PC-9 (cell line): ENCODE results near the gene ZSCAN21. TPM values are rescaled to one million over a fixed set of nuclear protein-coding genes. Genes with fewer than 3 reads are reported as not detected.

Experiments
- BruUV-seq: library from RNA; stranded (reverse); fragments of 400-500 nt; replicated peaks from 2 replicates; lab custom pipeline; 2021; lab: Mats Ljungman, UMichigan
- CTCF ChIA-PET: fragments of 300-600 bp; sonication (Branson Sonifier 250); formaldehyde crosslinking; loops from one replicate; lab custom pipeline; 2022; ENCODE audit warnings: antibody characterized with exemption; lab: Charles Lee
- POLR2A ChIA-PET: fragments of 300-600 bp; sonication (Branson Sonifier 250); formaldehyde crosslinking; loops from one replicate; lab custom pipeline; 2022; ENCODE audit warnings: antibody characterized with exemption; ENCODE audit not compliant: unreplicated experiment; lab: Charles Lee
- DNase-seq, 2 experiments: peaks; one replicate each; pipeline versions ENCODE4 v3.0.0 to v3.0.0-alpha.2; 2015 to 2022; ENCODE audit warnings: mixed read lengths in 1 of 2
- H2AFZ ChIP-seq: fragments of 200-600 bp; sonication (generic); 2 replicates; pipeline ENCODE4 v1.8.1; 2017; ENCODE audit warnings: antibody characterized with exemption
- H3F3A ChIP-seq: fragments of 200-600 bp; sonication (generic); 2 replicates; pipeline ENCODE4 v1.8.1; 2017; ENCODE audit warnings: antibody characterized with exemption, mild to moderate bottlenecking, low read depth; ENCODE audit not compliant: insufficient read depth
- H3K27ac ChIP-seq: fragments of 200-600 bp; sonication (generic); 2 replicates; pipeline ENCODE4 v1.6.1; 2016; ENCODE audit warnings: mixed run types
- H3K27me3 ChIP-seq: fragments of 200-600 bp; sonication (generic); 2 replicates; pipeline ENCODE4 v1.6.1; 2016; ENCODE audit warnings: low read depth, mixed run types; ENCODE audit not compliant: insufficient read depth
- H3K36me3 ChIP-seq: fragments of 200-600 bp; sonication (generic); 2 replicates; pipeline ENCODE4 v1.6.1; 2016; ENCODE audit warnings: low read depth, mixed run types
- H3K4me1 ChIP-seq: fragments of 200-600 bp; sonication (generic); replicated peaks from 2 replicates; pipeline ENCODE4 v1.6.1; 2016; ENCODE audit warnings: mixed run types; ENCODE audit not compliant: insufficient read depth
- H3K4me2 ChIP-seq: fragments of 200-600 bp; sonication (generic); 2 replicates; pipeline ENCODE4 v1.6.1; 2017; ENCODE audit warnings: mixed run types
- H3K4me3 ChIP-seq: fragments of 200-600 bp; sonication (generic); 2 replicates; pipeline ENCODE4 v1.6.1; 2016; ENCODE audit warnings: mixed run types
- H3K79me2 ChIP-seq: fragments of 200-600 bp; sonication (generic); 2 replicates; pipeline ENCODE4 v1.6.1; 2017; ENCODE audit warnings: low read depth, mixed run types
- H3K9me2 ChIP-seq: fragments of 200-600 bp; sonication (generic); 2 replicates; pipeline ENCODE4 v1.8.1; 2017; ENCODE audit warnings: mild to moderate bottlenecking; ENCODE audit not compliant: insufficient read depth
- H3K9me3 ChIP-seq: fragments of 200-600 bp; sonication (generic); 2 replicates; pipeline ENCODE4 v1.8.1; 2016; ENCODE audit warnings: low read depth; ENCODE audit not compliant: insufficient read depth
- H4K20me1 ChIP-seq: fragments of 200-600 bp; sonication (generic); 2 replicates; pipeline ENCODE4 v1.8.1; 2017; ENCODE audit not compliant: insufficient read depth
- CTCF ChIP-seq: fragments of 200-600 bp; sonication (generic); conservative IDR thresholded peaks from 2 replicates; pipeline ENCODE4 v1.6.1; 2017; ENCODE audit warnings: mixed run types, antibody characterized with exemption, mild to moderate bottlenecking, moderate library complexity
- EZH2 ChIP-seq: fragments of 200-600 bp; sonication (generic); IDR thresholded peaks from 2 replicates; pipeline ENCODE4 v1.8.0; 2017; ENCODE audit warnings: antibody characterized with exemption, low read depth
- intact Hi-C: fragments of 100-400 bp; cut with micrococcal nuclease; formaldehyde crosslinking; loops from one replicate; pipeline ENCODE4 v1.10.0; 2022; ENCODE audit not compliant: unreplicated experiment
- total RNA-seq: library from RNA; stranded (reverse); gene quantifications from 2 replicates; pipeline ENCODE4 v1.2.3, GENCODE V29; 2021

Gene ZSCAN21
- total RNA-seq, 1 experiment from 2014 or later: 8.9 TPM

- BruUV-seq: no TSS peak
- ChIA-PET POLR2A (no interaction called here), CTCF (no interaction called here)
- Histone ChIP-seq H3K4me2 (no peak overlapping the region), H3K4me1 (no peaks in the 10 kb centered on the region), H3K36me3 (peaks cover 84% of the 10 kb centered on the region), H3K9me3 (peaks cover 52% of the 10 kb centered on the region), H3K27me3 (no peaks in the 10 kb centered on the region), H3K4me3 (no peak overlapping the region), H4K20me1 (no peaks in the 10 kb centered on the region), H2AFZ (no peak overlapping the region), H3F3A (peaks cover 10% of the 10 kb centered on the region; the same call in 1 of the 2 replicates), H3K9me2 (no peaks in the 10 kb centered on the region), H3K27ac (no peak overlapping the region), H3K79me2 (peaks cover 11% of the 10 kb centered on the region)
- TF ChIP-seq EZH2: no peak
- no peak for TF ChIP-seq CTCF
- no peak for DNase-seq
- intact Hi-C loops: no loop called here
These were observed 22.9 kb downstream of the ZSCAN21 start for GRCh38 chr7:100072462-100072861.

- no peak overlapping the region for H2AFZ ChIP-seq
- intact Hi-C loops: no loop called here
- peaks cover 3% of the 10 kb centered on the region; the same call in 1 of the 2 replicates for H3F3A ChIP-seq
- CTCF ChIA-PET: no interaction called here
- no peak overlapping the region for H3K4me3 ChIP-seq
- 0 out of 2 replicates have a peak, but pooled peaks cover 1% of the 10 kb centered on the region for H3K4me1 ChIP-seq
- DNase-seq: no peak
- H3K36me3 ChIP-seq: peaks cover 96% of the 10 kb centered on the region
- H3K4me2 ChIP-seq: no peak overlapping the region
- no peak overlapping the region for H3K27ac ChIP-seq
- TF ChIP-seq EZH2 (no peak), CTCF (no peak)
- peaks cover 8% of the 10 kb centered on the region; the same call in 1 of the 2 replicates for H4K20me1 ChIP-seq
- no TSS peak for BruUV-seq
- H3K79me2 ChIP-seq: peaks cover 35% of the 10 kb centered on the region
- POLR2A ChIA-PET: no interaction called here
- no peaks in the 10 kb centered on the region for H3K27me3 ChIP-seq
- H3K9me2 ChIP-seq: no peaks in the 10 kb centered on the region
- H3K9me3 ChIP-seq: peaks cover 50% of the 10 kb centered on the region
These were observed 25.3 kb downstream of the ZSCAN21 start for GRCh38 chr7:100074841-100075240.

- Histone ChIP-seq H3K4me2 (no peak overlapping the region), H4K20me1 (peaks cover 8% of the 10 kb centered on the region; the same call in 1 of the 2 replicates), H3K27me3 (no peaks in the 10 kb centered on the region), H3K79me2 (peaks cover 41% of the 10 kb centered on the region), H3K36me3 (peaks cover 93% of the 10 kb centered on the region), H3K27ac (no peak overlapping the region), H3K4me3 (no peak overlapping the region), H3K9me2 (no peaks in the 10 kb centered on the region), H3K9me3 (peaks cover 44% of the 10 kb centered on the region), H3F3A (peaks cover 3% of the 10 kb centered on the region; the same call in 1 of the 2 replicates), H2AFZ (no peak overlapping the region), H3K4me1 (peaks cover 7% of the 10 kb centered on the region)
- no TSS peak for BruUV-seq
- ChIA-PET POLR2A (no interaction called here), CTCF (no interaction called here)
- intact Hi-C loops: no loop called here
- TF ChIP-seq CTCF: no peak
- no peak for TF ChIP-seq EZH2
- DNase-seq: no peak
These were observed 25.8 kb downstream of the ZSCAN21 start for GRCh38 chr7:100075418-100075817.
